ENCODE results near the gene ACAN.

The ACAN gene

DNA sequence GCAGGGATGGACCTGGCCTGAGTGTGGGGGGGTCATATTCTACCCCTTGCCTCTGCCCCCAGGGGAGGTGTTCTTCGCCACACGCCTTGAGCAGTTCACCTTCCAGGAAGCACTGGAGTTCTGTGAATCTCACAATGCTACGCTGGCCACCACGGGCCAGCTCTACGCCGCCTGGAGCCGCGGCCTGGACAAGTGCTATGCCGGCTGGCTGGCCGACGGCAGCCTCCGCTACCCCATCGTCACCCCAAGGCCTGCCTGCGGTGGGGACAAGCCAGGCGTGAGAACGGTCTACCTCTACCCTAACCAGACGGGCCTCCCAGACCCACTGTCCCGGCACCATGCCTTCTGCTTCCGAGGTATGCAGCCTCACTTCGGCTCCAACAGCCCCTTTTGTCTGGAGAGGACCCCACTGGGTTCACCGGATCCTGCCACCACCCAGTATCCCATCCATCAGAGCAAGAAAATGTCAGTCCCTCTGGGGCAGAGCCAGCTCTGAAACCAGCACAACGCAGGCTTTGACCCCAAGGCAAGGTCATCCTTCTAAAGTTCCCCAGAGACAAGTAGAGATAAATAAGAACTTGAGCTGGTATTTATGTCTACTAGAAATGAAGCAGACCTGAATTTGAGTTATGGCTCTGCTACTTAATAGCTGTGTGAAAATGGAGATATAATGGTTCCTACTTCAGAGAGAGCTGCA, 46.3 kb downstream of the ACAN start:
- H3K4me3 ChIP-seq (ENCODE audit: control insufficient read depth, low read depth, low read length): no peak overlapping the region
- TF ChIP-seq, protein P1, sequence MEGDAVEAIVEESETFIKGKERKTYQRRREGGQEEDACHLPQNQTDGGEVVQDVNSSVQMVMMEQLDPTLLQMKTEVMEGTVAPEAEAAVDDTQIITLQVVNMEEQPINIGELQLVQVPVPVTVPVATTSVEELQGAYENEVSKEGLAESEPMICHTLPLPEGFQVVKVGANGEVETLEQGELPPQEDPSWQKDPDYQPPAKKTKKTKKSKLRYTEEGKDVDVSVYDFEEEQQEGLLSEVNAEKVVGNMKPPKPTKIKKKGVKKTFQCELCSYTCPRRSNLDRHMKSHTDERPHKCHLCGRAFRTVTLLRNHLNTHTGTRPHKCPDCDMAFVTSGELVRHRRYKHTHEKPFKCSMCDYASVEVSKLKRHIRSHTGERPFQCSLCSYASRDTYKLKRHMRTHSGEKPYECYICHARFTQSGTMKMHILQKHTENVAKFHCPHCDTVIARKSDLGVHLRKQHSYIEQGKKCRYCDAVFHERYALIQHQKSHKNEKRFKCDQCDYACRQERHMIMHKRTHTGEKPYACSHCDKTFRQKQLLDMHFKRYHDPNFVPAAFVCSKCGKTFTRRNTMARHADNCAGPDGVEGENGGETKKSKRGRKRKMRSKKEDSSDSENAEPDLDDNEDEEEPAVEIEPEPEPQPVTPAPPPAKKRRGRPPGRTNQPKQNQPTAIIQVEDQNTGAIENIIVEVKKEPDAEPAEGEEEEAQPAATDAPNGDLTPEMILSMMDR (conservative IDR thresholded peaks at IDR 0.05; ENCODE audit: control insufficient read depth, insufficient read depth, low read depth, low read length): no peak
- peak; percentile 1 for DNase-seq (ENCODE audit: low read depth)

DNA sequence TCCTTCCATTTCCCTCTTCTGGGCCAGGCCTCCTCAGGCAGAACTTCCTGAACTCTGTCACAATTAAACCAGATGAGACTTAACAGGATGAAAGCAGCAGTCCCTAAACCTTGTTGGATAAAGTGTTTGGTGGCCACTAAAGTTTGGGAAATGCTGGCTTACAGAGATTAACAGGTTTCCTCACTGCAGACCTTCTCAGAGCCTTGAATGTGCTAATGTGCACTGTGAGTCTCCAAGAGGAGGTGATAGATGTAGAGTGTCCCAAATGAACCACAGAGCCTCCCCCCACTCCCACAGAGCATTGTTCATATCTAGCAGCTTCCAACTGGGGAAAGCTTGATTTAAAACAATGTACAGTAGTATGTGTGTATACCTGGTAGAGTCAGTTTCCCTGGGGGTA, 49.2 kb downstream of the ACAN start:
- H3K4me3 ChIP-seq (ENCODE audit: control insufficient read depth, low read depth, low read length): no peak overlapping the region
- TF ChIP-seq, protein P1 (conservative IDR thresholded peaks at IDR 0.05; ENCODE audit: control insufficient read depth, insufficient read depth, low read depth, low read length): no peak
- no peak for DNase-seq (ENCODE audit: low read depth)

DNA sequence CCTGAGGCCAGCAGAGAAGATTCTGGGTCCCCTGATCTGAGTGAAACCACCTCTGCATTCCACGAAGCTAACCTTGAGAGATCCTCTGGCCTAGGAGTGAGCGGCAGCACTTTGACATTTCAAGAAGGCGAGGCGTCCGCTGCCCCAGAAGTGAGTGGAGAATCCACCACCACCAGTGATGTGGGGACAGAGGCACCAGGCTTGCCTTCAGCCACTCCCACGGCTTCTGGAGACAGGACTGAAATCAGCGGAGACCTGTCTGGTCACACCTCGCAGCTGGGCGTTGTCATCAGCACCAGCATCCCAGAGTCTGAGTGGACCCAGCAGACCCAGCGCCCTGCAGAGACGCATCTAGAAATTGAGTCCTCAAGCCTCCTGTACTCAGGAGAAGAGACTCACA, 55.7 kb downstream of the ACAN start:
- TF ChIP-seq, protein P1 (conservative IDR thresholded peaks at IDR 0.05; ENCODE audit: control insufficient read depth, insufficient read depth, low read depth, low read length): no peak
- H3K4me3 ChIP-seq (ENCODE audit: control insufficient read depth, low read depth, low read length): no peak overlapping the region
- DNase-seq (ENCODE audit: low read depth): no peak

DNA sequence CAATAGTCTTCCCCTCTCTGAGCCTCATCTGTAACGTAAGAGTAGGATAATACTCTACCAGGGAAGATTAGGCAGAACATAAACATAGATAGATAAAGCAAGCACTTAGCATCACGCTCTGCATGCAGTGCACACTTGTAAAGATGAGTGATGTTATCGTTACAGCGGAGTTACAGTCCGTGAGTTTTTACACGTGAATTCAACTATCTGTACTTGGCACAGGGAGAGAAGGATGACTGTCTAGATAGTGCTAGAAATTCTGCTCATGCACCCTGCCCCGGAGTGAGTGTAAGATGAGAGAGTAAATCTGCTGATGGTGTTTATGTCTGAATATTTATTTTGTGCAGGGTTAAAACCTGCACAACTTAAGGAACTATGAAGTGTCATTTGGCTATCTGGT, 56.3 kb downstream of the ACAN start:
- TF ChIP-seq, protein P1 (conservative IDR thresholded peaks at IDR 0.05; ENCODE audit: control insufficient read depth, insufficient read depth, low read depth, low read length): no peak
- DNase-seq (ENCODE audit: low read depth): no peak
- no peak overlapping the region for H3K4me3 ChIP-seq (ENCODE audit: control insufficient read depth, low read depth, low read length)

DNA sequence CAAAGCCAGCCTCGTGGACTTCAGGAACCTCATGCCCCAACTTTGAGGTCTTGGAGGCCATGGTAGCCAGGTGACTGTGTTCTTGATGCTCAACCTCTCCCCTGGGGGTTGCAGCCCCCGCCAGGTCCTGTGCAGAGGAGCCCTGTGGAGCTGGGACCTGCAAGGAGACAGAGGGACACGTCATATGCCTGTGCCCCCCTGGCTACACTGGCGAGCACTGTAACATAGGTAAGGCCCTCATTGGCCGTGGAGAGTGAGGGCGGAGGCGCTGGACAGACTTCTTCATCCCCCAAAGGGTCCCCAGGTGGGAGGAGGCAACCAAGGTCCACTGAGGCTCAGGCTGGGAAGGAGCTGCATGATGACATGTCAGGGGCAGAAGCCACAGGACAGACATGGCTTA, 57.0 kb downstream of the ACAN start:
- DNase-seq (ENCODE audit: low read depth): no peak
- TF ChIP-seq, protein P1 (conservative IDR thresholded peaks at IDR 0.05; ENCODE audit: control insufficient read depth, insufficient read depth, low read depth, low read length): no peak
- H3K4me3 ChIP-seq (ENCODE audit: control insufficient read depth, low read depth, low read length): no peak overlapping the region

DNA sequence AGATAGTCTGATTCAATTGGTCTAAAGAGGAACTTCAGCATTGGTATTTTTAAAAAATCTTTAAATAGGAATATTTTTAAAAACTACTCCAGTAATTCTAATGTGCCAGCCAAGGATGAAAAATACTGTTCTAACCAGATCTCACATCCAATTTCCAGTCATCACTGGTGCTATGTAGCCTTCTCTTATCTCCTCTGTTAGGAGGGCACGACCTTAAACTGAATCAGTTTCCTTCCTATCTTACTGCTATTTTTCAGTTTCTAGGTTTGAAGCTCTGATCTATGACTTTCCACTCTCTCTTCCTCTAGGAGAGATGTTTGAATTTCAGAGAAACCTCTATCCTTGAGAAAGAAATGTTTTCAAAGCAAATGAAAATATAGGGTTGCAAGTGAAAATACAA, 60.2 kb downstream of the ACAN start:
- no peak for DNase-seq (ENCODE audit: low read depth)
- H3K4me3 ChIP-seq (ENCODE audit: control insufficient read depth, low read depth, low read length): no peak overlapping the region
- TF ChIP-seq, protein P1 (conservative IDR thresholded peaks at IDR 0.05; ENCODE audit: control insufficient read depth, insufficient read depth, low read depth, low read length): no peak

All from fibroblast of mammary gland (primary cell).